SU-DHL-6 (cell line): ENCODE results near the gene FXYD5.

Experiments used
- H2AFZ ChIP-seq: fragments of 200-600 bp; sonication (generic); 2 replicates; pipeline ENCODE4 v1.6.1; 2014; ENCODE audit warnings: low read depth, mild to moderate bottlenecking, moderate library complexity, mixed read lengths, antibody characterized with exemption, low read length; ENCODE audit not compliant: severe bottlenecking
- H3F3A ChIP-seq: fragments of 200-600 bp; shearing (Covaris generic); 2 replicates; pipeline ENCODE4 v1.6.0; 2016; ENCODE audit warnings: antibody characterized with exemption, mild to moderate bottlenecking; ENCODE audit not compliant: insufficient read depth
- H3K27ac ChIP-seq: fragments of 200-600 bp; sonication (generic); 2 replicates; pipeline ENCODE4 v1.5.1; 2016; ENCODE audit warnings: low read depth, mild to moderate bottlenecking, low read length, moderate library complexity, mixed read lengths
- H3K27me3 ChIP-seq: fragments of 200-600 bp; sonication (generic), shearing (Covaris generic); 2 replicates; pipeline ENCODE4 v1.6.0; 2014; ENCODE audit warnings: mild to moderate bottlenecking, low read length
- H3K36me3 ChIP-seq: fragments of 200-600 bp; sonication (generic); 2 replicates; pipeline ENCODE4 v1.6.1; 2014; ENCODE audit warnings: mild to moderate bottlenecking, low read length, mixed read lengths
- H3K4me2 ChIP-seq: fragments of 300-600, 200-600 bp; shearing (Covaris generic), sonication (generic); 2 replicates; pipeline ENCODE4 v1.6.0; 2014; ENCODE audit warnings: low read length, low read depth, mild to moderate bottlenecking; ENCODE audit not compliant: poor library complexity, severe bottlenecking
- H3K4me3 ChIP-seq: fragments of 200-600 bp; sonication (generic); 2 replicates; pipeline ENCODE4 v1.5.1; 2014; ENCODE audit warnings: antibody characterized with exemption, low read length, mild to moderate bottlenecking, mixed read lengths; ENCODE audit not compliant: insufficient read depth, poor library complexity, severe bottlenecking
- H3K79me2 ChIP-seq: fragments of 200-600 bp; sonication (generic); 2 replicates; pipeline ENCODE4 v1.6.1; 2014; ENCODE audit warnings: mild to moderate bottlenecking, low read length, moderate library complexity; ENCODE audit not compliant: insufficient read depth
- H3K9ac ChIP-seq: fragments of 200-600 bp; sonication (generic); 2 replicates; pipeline ENCODE4 v1.7.0; 2014; ENCODE audit warnings: mild to moderate bottlenecking, low read length
- H3K9me2 ChIP-seq: fragments of 200-600 bp; sonication (generic); replicated peaks from 2 replicates; pipeline ENCODE4 v1.6.1; 2014; ENCODE audit warnings: low read length; ENCODE audit not compliant: insufficient read depth
- H3K9me3 ChIP-seq: fragments of 200-600 bp; sonication (generic); 2 replicates; pipeline ENCODE4 v1.6.1; 2014; ENCODE audit warnings: low read length, mixed read lengths; ENCODE audit not compliant: insufficient read depth
- H4K20me1 ChIP-seq: fragments of 200-600 bp; sonication (generic); 2 replicates; pipeline ENCODE4 v1.6.1; 2014; ENCODE audit warnings: low read depth, mild to moderate bottlenecking, antibody characterized with exemption, low read length, moderate library complexity, mixed read lengths
- CTCF ChIP-seq: fragments of 200-600 bp; sonication (generic); IDR thresholded peaks from one replicate; pipeline ENCODE4 v1.5.1; 2017; ENCODE audit warnings: antibody characterized with exemption, mild to moderate bottlenecking, low read length, moderate library complexity; ENCODE audit not compliant: insufficient read depth, poor library complexity, severe bottlenecking
- EZH2phosphoT487 ChIP-seq: fragments of 200-600 bp; sonication (generic), shearing (Covaris generic); conservative IDR thresholded peaks from 2 replicates; pipeline ENCODE4 v1.6.1; 2018; ENCODE audit warnings: mild to moderate bottlenecking, antibody characterized with exemption, low read length, moderate library complexity, mixed read lengths

Gene FXYD5

GRCh38 chr19:35112995-35113688 is 41.4 kb upstream of the FXYD5 start:
- Histone ChIP-seq H3K9ac (no peak overlapping the region), H2AFZ (no peak overlapping the region), H3K27ac (no peak overlapping the region), H3K4me3 (no peak overlapping the region), H4K20me1 (no peaks in the 10 kb centered on the region), H3K9me3 (no peaks in the 10 kb centered on the region), H3K27me3 (no peaks in the 10 kb centered on the region), H3F3A (no peaks in the 10 kb centered on the region), H3K9me2 (no peaks in the 10 kb centered on the region), H3K4me2 (no peak overlapping the region), H3K36me3 (no peaks in the 10 kb centered on the region), H3K79me2 (no peaks in the 10 kb centered on the region)
- TF ChIP-seq EZH2phosphoT487 (no peak), CTCF (no peak)

- H3K9me3 ChIP-seq = no peaks in the 10 kb centered on the region
- no peaks in the 10 kb centered on the region for H3K9me2 ChIP-seq
- H3F3A ChIP-seq = no peaks in the 10 kb centered on the region
- TF ChIP-seq CTCF = peak; percentile 97
- TF ChIP-seq EZH2phosphoT487 = no peak
- peak overlapping the region; percentile 34 for H3K4me2 ChIP-seq
- H3K27me3 ChIP-seq = no peaks in the 10 kb centered on the region
- no peak overlapping the region for H3K9ac ChIP-seq
- no peaks in the 10 kb centered on the region for H3K79me2 ChIP-seq
- H2AFZ ChIP-seq = peak overlapping the region; percentile 34
- H3K36me3 ChIP-seq = no peaks in the 10 kb centered on the region
- no peaks in the 10 kb centered on the region for H4K20me1 ChIP-seq
- H3K4me3 ChIP-seq = no peak overlapping the region
- H3K27ac ChIP-seq = no peak overlapping the region
Observed at GRCh38 chr19:35114353-35115176, 40.0 kb upstream of the FXYD5 start.

- no peak within 1 kb of the TSS for H3K4me3 ChIP-seq
- no peaks in the 10 kb centered on the region for H4K20me1 ChIP-seq
- peak within 1 kb of the TSS; percentile 34 for H3K4me2 ChIP-seq
- H3K9me2 ChIP-seq = no peaks in the 10 kb centered on the region
- no peak within 1 kb of the TSS for H3K27ac ChIP-seq
- no peaks in the 10 kb centered on the region for H3F3A ChIP-seq
- no peaks in the 10 kb centered on the region for H3K9me3 ChIP-seq
- H3K9ac ChIP-seq = no peak within 1 kb of the TSS
- no peaks in the 10 kb centered on the region for H3K27me3 ChIP-seq
- H3K36me3 ChIP-seq = no peaks in the 10 kb centered on the region
- peak within 1 kb of the TSS; percentile 34 for H2AFZ ChIP-seq
- no peaks in the 10 kb centered on the region for H3K79me2 ChIP-seq
- TF ChIP-seq EZH2phosphoT487 (no peak), CTCF (no peak)
Observed at GRCh38 chr19:35115177-35115951, 39.2 kb upstream of the FXYD5 start, which contains the start of gene FXYD3. TSS of gene FXYD3 (plus strand) at chr19:35115823. CDS start at chr19:35119377, 3,554 bp downstream.
